Breast epithelium (tissue), 3 donors: ENCODE measurements around the gene USP22.

ENCODE experiments used
- CTCF ChIP-seq, 3 donors: fragments of 450-650 bp; IDR thresholded peaks; one replicate each; pipeline ENCODE4 v1.5.1; 2016 to 2017; ENCODE audit warnings: antibody characterized with exemption in 3 of 3, mild to moderate bottlenecking in 3 of 3, moderate library complexity in 3 of 3
- POLR2A ChIP-seq: fragments of 450-650 bp; IDR thresholded peaks from one replicate; pipeline ENCODE4 v1.6.1; 2016; ENCODE audit warnings: antibody characterized with exemption, mild to moderate bottlenecking, moderate library complexity
- POLR2AphosphoS5 ChIP-seq, 3 donors: sonication (generic); formaldehyde crosslinking; IDR thresholded peaks; one replicate each; pipeline ENCODE4 v1.6.1; 2017; ENCODE audit warnings: antibody characterized with exemption in 3 of 3

- no peak for TF ChIP-seq CTCF (IDR thresholded peaks at IDR 0.05)
- TF ChIP-seq POLR2A: no peak
- TF ChIP-seq POLR2AphosphoS5 (IDR thresholded peaks at IDR 0.05): no peak
Observed at GRCh38 chr17:20960871-20961270, 81.9 kb downstream of the USP22 start.
